HFFc6 (cell line): ENCODE measurements around the gene IFT74. TPM values are rescaled to one million over a fixed set of nuclear protein-coding genes. Genes with fewer than 3 reads are reported as not detected.

Experiments
- DNase-seq: peaks from one replicate; pipeline ENCODE4 v3.0.0-alpha.2; 2018
- H3K27ac Mint-ChIP-seq: 2 replicates; pipeline ENCODE4 v1.8.0; 2020; ENCODE audit warnings: mild to moderate bottlenecking, mixed read lengths
- H3K27me3 Mint-ChIP-seq: 2 replicates; pipeline ENCODE4 v1.8.0; 2021; ENCODE audit warnings: mild to moderate bottlenecking, moderate library complexity, mixed read lengths; ENCODE audit not compliant: insufficient read depth
- H3K36me3 Mint-ChIP-seq: 2 replicates; pipeline ENCODE4 v1.8.0; 2021; ENCODE audit warnings: low read depth, mixed read lengths
- H3K4me1 Mint-ChIP-seq: 2 replicates; pipeline ENCODE4 v1.8.0; 2020; ENCODE audit warnings: low read depth, mixed read lengths
- H3K4me3 Mint-ChIP-seq: 2 replicates; pipeline ENCODE4 v1.8.0; 2020; ENCODE audit warnings: mild to moderate bottlenecking, moderate library complexity, mixed read lengths
- H3K9me3 Mint-ChIP-seq: 2 replicates; pipeline ENCODE4 v1.8.0; 2020; ENCODE audit warnings: mild to moderate bottlenecking, mixed read lengths
- total RNA-seq, 6 experiments: library from RNA; stranded (reverse); fragmentation: NEBNext Ultra II Directional; extraction: Animal tissue kit (Norgen Biotek cat#: 25700); gene quantifications; 2 replicates in 1 of 6; 3 replicates in 5 of 6; pipeline ENCODE4 v1.2.3, GENCODE V29; 2021
- TF ChIP-seq, protein P1 (sequence below): fragments of 200-600 bp; sonication (generic); IDR thresholded peaks from 2 replicates; pipeline ENCODE4 v1.5.0; 2021; ENCODE audit warnings: antibody characterized with exemption, mild to moderate bottlenecking

The IFT74 gene
- total RNA-seq, 6 experiments from 2014 or later, result 12.1 to 15.7 (median 12.8) TPM

- TF ChIP-seq, protein P1, sequence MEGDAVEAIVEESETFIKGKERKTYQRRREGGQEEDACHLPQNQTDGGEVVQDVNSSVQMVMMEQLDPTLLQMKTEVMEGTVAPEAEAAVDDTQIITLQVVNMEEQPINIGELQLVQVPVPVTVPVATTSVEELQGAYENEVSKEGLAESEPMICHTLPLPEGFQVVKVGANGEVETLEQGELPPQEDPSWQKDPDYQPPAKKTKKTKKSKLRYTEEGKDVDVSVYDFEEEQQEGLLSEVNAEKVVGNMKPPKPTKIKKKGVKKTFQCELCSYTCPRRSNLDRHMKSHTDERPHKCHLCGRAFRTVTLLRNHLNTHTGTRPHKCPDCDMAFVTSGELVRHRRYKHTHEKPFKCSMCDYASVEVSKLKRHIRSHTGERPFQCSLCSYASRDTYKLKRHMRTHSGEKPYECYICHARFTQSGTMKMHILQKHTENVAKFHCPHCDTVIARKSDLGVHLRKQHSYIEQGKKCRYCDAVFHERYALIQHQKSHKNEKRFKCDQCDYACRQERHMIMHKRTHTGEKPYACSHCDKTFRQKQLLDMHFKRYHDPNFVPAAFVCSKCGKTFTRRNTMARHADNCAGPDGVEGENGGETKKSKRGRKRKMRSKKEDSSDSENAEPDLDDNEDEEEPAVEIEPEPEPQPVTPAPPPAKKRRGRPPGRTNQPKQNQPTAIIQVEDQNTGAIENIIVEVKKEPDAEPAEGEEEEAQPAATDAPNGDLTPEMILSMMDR, result no peak
- DNase-seq, result no peak
- Mint-ChIP-seq H3K9me3 (no peaks in the 10 kb centered on the region), H3K27me3 (no peaks in the 10 kb centered on the region), H3K36me3 (no peaks in the 10 kb centered on the region), H3K27ac (no peak overlapping the region), H3K4me3 (no peak overlapping the region), H3K4me1 (no peaks in the 10 kb centered on the region)
These were observed 81.3 kb downstream of the IFT74 start for GRCh38 chr9:27037499-27037898.

GRCh38 chr9:27041746-27042145 lies 85.5 kb downstream of the IFT74 start:
- TF ChIP-seq, protein P1, result no peak
- DNase-seq, result no peak
- Mint-ChIP-seq H3K27me3 (no peaks in the 10 kb centered on the region), H3K36me3 (no peaks in the 10 kb centered on the region), H3K4me3 (no peak overlapping the region), H3K4me1 (no peaks in the 10 kb centered on the region), H3K27ac (no peak overlapping the region), H3K9me3 (no peaks in the 10 kb centered on the region)

- Mint-ChIP-seq H3K4me1 (no peaks in the 10 kb centered on the region), H3K9me3 (no peaks in the 10 kb centered on the region), H3K27me3 (no peaks in the 10 kb centered on the region), H3K4me3 (no peak overlapping the region), H3K36me3 (no peaks in the 10 kb centered on the region), H3K27ac (no peak overlapping the region)
- TF ChIP-seq, protein P1, result no peak
- no peak for DNase-seq
These were observed 86.3 kb downstream of the IFT74 start for GRCh38 chr9:27042476-27042875.

DNA sequence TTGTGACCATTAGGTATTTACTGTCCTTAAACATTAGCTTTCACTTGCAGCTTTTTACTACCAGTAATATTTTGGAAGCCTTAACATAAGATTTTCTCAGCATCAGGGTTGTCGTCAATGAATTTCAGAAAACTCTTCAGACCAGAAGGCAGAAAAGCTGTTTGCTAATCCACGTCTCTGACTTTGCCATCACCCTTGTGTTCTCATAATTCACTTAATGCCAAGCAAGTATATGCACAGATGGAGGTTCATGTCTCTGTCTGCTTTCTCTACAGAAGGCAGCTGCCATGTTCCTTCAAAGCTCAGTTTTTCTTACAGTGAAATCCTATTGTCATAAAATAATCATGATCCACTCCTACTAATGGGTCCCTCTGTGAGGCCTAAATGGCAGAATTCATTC lies 87.0 kb downstream of the IFT74 start:
- H3K36me3 Mint-ChIP-seq, result no peaks in the 10 kb centered on the region

GRCh38 chr9:27047136-27047535 lies 90.9 kb downstream of the IFT74 start:
- H3K4me1 Mint-ChIP-seq, result no peaks in the 10 kb centered on the region
- no peaks in the 10 kb centered on the region; the same call in 1 of the 2 replicates for H3K27me3 Mint-ChIP-seq
- no peak overlapping the region for H3K4me3 Mint-ChIP-seq
- H3K9me3 Mint-ChIP-seq, result no peaks in the 10 kb centered on the region
- H3K27ac Mint-ChIP-seq, result no peak overlapping the region
- TF ChIP-seq, protein P1, result no peak
- DNase-seq, result no peak
- no peaks in the 10 kb centered on the region for H3K36me3 Mint-ChIP-seq

More for the DNA sequence above, 87.0 kb downstream of the IFT74 start:
- no peak for DNase-seq
- H3K4me1 Mint-ChIP-seq, result no peaks in the 10 kb centered on the region
- no peak overlapping the region for H3K27ac Mint-ChIP-seq
- H3K4me3 Mint-ChIP-seq, result no peak overlapping the region
- H3K9me3 Mint-ChIP-seq, result no peaks in the 10 kb centered on the region
- no peaks in the 10 kb centered on the region for H3K27me3 Mint-ChIP-seq
- TF ChIP-seq, protein P1, result no peak
